Stimulated activated CD8-positive, alpha-beta memory T cell treated with anti-CD3 and anti-CD28 coated beads, Interleukin-15, amount 100 ng/mL, for 4 hours (primary cell): Measurements from ENCODE around the gene MED13L.

Experiments used
- DNase-seq, 2 donors: peaks; one replicate each; pipeline ENCODE4 v3.0.0-alpha.2; 2020; ENCODE audit warnings: low read depth in 2 of 2

The MED13L gene

DNA sequence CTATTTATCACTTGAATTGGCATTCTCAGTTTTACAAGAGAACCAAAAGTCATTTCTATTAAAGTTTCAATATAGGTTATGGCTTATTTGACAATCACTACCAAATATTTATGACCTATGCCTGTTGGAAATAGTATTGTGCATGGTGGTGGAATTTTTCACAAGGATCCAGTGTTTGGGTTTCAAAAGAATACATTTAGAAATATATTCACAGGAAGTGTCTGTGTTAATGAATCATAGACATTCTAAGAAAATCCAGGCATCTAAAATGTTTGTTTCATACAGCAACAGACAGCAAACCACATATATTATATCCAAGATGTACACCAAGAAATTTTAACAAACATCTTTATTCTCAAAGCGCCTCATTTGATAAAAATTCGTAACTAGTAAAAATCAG is 92.7 kb downstream of the MED13L start:
- no peak for DNase-seq

GRCh38 chr12:116183741-116184141 is 93.8 kb downstream of the MED13L start:
- no peak for DNase-seq

DNA sequence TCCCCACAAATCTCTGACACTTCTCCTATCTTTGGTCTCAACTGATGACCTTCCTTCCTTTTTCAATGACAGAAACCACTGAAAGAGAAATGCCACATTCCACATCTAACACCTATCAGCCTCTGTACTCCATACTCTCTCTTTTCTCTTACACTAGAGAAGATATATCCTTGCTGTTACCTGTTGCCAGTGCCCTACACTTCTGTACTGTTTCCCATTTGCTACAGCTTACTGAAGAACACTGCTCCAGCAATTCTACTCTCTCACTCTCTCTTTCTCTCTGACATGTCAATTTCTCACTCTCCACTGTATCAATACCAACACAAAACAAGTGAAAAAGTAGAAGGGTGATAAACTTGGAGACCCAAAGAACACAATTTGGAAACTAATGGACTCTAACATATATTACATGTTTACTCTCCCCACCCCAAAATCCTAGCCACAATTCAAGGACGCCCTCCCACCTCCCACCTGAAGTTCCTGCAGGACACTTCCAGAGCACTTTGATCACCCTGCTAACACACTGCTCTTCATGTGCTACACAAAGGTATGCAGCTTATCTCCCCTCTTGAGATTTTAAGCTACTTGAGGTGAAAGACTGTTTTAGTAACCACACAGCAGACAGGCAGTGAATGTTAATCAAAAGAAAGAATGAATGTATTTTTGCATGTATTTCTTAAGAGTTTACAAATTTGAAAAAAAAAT is 95.0 kb downstream of the MED13L start:
- DNase-seq, result no peak

GRCh38 chr12:116180448-116180847 is 97.0 kb downstream of the MED13L start:
- no peak for DNase-seq

DNA sequence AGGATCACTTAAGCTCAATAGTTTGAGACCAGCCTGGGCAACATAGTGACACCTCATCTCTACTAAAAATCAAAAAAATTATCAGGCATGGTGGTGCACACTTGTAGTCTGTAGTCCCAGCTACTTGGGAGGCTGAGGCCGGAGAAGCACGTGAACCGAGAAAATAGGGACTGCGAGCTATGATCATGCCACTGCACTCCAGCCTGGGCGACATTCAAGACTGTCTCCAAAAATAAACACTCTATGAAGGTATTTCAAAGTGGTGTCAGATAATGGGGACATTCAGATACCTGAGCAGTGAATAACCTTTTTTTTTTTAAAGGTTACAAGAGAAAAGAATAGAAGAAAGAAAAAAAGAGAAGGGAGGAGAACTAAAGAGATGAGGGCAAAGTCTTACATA is 98.1 kb downstream of the MED13L start:
- no peak for DNase-seq

DNA sequence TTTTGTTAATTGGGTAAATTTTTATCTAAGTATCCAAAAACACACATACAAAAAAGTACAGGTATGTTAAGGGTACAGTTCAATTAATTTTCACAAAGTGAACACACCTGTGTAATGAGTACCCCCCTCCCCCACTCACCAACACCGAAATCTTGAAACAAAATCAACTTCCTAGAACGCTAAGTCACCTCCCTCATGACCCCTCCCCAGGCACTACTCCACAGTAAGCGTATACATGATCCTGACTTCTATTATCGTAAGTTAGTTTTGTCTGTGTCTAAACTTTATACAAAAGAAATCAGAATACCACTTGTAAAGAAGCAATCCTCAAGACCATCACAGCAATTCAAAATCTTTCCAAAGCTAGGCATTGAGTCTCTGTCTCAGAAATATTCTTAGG is 100.5 kb downstream of the MED13L start:
- DNase-seq, result no peak

DNA sequence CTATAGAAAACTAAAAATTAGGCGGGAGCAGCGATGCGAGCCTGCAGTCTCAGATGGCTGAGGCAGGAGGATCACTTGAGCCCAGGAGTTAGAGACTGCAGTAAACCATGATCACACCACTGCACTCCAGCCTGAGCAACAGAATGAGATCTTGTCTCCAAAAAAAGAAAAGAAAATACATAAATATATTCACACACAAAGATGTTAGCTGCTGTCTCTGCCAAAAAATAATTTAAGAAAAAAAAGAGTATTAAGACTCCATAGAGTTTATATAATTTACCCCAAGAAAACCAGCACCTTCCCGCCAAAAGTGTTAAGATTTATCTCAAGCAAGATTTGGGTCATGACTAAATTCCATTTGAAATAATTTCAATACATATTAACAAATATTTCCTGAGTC is 102.6 kb downstream of the MED13L start:
- DNase-seq, result no peak

- DNase-seq, result no peak
These were observed 103.5 kb downstream of the MED13L start for GRCh38 chr12:116174006-116174405.

DNA sequence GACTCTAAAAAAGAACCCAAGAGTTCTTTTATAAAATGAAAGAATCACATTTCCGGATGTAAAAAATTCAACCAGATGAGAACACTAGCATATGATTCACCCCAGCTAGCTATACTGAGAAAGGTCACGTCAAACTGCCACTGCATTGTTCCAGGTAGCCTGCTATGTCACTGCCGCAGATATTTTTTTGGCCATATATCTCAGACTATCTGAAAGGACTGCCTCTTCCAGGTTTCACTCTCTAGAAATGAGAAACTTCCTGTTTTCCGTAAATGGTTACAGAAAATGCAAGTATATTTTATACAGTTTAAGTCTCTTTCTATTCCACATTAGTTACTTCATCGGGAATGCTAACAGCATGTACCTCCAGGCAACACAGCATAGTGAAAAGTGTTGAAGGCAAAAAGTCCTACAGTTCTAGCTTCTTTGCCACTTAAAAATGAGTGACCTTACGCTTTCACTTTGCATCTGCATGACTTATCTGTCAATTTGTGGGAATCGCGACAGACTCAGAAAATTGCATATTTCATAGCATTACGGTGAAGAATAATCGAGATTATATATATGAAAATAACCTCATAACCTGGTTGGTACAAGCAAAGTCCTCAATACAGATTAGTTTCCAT is 105.2 kb downstream of the MED13L start:
- DNase-seq, result peak in 1 of 2 donors; percentile 10

DNA sequence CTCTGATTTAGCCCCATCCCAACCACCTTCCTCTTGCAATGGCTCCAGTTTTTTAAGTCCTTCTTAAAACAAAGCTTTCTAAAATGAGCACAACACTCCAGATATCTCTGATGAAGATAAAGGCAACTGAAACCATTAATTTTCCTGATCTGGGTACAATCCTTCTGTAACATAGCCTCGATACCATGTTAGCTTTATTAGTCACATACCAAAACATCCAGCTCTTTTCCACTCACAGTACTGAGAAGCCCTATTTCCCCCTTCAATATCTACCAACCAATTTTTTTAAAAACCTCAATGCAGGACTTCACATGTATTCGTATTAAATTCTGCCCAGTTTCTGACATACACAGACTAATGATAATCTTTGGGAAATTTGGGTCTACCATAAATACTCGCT is 105.9 kb downstream of the MED13L start:
- no peak for DNase-seq

- DNase-seq, result no peak
These were observed 108.4 kb downstream of the MED13L start for GRCh38 chr12:116169071-116169470.

GRCh38 chr12:116166306-116166705 is 111.2 kb downstream of the MED13L start:
- DNase-seq, result no peak

- DNase-seq, result no peak
These were observed 112.5 kb downstream of the MED13L start for GRCh38 chr12:116165036-116165425.

DNA sequence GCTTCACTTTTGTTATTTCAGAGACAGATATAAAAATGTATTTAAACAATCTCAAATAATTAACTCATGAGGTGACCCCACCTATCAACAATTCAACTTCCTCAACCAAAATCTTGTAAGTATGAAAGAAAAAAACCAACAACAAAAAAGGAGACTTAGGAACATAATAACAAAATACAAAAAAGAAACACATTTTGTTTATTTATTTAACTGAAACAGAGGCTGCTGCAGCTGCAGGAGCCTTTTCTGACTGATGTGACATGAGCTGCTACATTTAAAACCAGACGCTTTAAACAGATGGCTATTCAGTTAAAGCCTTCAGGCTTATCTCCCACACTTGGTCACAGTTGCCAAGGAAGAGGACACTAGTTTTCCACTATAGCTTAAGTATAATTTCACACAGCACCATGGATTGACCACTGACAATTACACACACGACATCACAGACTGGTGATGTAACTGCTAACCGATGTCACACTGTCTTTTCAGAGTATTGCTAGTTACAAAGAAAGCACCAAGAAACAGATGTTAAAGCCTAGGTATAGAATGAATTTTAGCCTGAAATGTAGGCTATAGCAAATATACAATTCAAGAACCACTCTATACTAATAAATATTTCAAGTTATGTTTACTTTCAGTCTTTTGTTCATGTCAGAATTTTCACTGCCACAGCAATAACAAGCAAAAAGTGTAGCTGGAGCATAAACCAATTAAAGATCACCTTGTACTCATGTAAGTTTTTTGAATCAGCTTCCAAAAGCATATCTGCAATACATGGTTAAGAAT is 113.0 kb downstream of the MED13L start:
- no peak for DNase-seq

DNA sequence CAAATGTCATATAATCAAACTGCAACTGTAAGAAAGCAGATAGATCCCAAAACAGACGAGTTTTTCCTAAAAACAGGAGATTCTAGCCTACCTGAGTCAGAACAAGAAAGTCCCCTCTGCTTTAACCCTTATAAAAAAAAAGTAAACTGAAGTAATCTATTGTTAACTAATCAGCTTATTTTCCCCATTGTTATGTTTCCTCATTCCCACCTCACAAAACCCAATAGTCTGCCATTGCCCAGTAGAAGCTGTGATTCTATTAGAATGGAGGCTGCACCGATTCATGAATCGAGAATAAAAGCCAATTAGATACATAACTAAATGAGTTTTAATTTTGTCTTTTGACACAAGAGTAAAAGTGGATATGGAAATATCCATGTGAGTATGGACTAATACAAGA is 115.4 kb downstream of the MED13L start:
- no peak for DNase-seq

DNA sequence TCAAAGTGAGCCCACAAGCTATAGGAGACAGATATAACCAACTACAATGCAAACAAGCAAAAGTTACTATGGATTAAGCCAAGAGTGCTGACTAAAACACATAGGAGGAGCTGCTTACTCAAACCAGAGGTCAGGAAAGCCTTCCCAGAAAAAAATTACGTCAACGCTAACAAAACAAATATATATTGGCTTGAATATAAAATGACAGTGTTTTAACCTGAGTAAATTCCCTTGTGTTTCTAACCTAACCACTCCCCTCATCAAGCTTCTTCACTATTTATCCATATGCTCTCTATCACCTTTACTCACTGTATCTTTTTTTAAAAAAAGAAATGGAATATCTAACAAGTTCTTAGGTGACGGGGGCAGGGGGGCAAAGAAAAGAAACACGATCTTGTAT is 115.9 kb downstream of the MED13L start:
- DNase-seq, result no peak

DNA sequence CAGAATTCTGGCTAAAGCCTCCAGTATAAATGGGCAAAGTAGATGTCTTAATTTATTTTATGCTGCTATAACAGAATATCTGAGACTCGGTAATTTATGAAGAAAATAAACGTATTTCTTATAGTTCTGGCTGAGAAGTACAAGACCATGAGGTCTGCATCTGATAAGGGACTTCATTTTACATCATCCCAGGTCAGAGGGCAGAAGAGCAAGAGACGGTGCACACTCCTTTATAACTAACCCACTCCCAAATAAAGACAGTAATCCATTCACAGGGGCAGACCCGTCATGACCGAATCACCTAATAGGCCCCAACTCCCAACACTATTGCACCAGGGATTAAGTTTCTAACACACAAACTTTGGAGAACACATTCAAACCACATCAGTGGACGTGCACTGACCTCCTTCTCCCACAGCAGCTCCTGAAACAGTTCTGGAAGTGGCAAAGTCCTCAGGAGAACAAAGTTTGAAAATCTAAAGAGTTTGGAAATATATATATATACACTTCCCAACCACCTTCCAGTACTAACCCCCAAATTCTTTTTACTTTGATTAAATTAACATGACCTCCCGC is 116.5 kb downstream of the MED13L start:
- no peak for DNase-seq

DNA sequence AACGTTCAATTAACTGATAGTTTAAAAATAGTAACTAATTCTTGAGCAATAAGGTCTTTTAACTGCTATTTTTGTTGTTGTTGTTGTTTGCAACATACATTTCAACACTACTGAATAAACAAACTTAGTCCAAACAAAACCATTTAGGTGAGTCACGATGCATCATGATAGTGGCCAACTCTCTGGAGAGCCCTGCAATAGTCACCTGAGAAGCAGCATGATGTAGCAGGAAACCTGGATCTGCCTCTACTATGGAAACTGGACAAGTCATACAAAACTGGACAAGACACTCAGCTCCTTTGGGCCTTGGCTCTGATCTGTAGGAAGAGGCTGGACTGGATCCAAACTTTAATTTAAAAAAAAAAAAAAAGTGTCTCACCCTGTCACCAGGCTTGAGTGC is 117.3 kb downstream of the MED13L start:
- no peak for DNase-seq

GRCh38 chr12:116159593-116160200 is 117.8 kb downstream of the MED13L start:
- no peak for DNase-seq

DNA sequence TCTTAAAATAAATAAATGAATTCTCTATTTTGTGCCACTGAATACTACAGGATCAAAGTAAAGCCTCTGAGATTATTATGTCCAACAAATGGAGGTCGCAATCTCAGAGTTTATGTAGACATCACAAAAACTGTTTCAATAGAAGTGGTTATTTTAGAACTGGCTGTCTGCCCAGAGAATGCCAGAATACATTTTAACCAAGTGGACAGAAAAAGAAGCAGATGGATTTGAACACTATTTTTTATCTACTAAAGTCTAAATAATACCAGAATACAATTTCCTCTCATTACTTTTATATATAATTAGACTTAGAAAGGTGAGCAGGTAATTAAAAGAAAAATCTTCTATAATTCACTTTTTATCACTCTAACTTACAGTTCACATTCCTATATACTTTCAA is 118.3 kb downstream of the MED13L start:
- DNase-seq, result no peak

- DNase-seq, result no peak
These were observed 119.6 kb downstream of the MED13L start for GRCh38 chr12:116157845-116158267.

GRCh38 chr12:116156614-116157013 is 120.9 kb downstream of the MED13L start:
- DNase-seq, result no peak
